CD4-positive, CD25-positive, alpha-beta regulatory T cell (primary cell): ENCODE data around the gene CEP95. TPM values are rescaled to one million over a fixed set of nuclear protein-coding genes. Genes with fewer than 3 reads are reported as not detected.
"Not testable (repeated sequence)": the region's sequence is repeated elsewhere in the genome, so short reads cannot be mapped to it uniquely, and the experiment has no call there.

ENCODE experiments used
- ATAC-seq, 2 donors: fragments of 150-1000 bp; cut with Tn5 transposase; one replicate each; pipeline ENCODE4 v1.10.0; 2021; ENCODE audit warnings: low read depth in 2 of 2, moderate number of reproducible peaks in 2 of 2, moderate library complexity in 1 of 2
- DNase-seq, 3 donors: peaks; one replicate each; pipeline versions ENCODE4 v3.0.0 to v3.0.0-alpha.2; 2012 to 2022; ENCODE audit warnings: mixed read lengths in 1 of 3
- H3K27ac ChIP-seq: one replicate; pipeline ENCODE4 v1.7.0; 2013; ENCODE audit warnings: mild to moderate bottlenecking, low read length; ENCODE audit not compliant: insufficient read depth, poor library complexity, severe bottlenecking
- H3K27me3 ChIP-seq: one replicate; pipeline ENCODE4 v1.7.0; 2013; ENCODE audit warnings: low read length; ENCODE audit not compliant: control insufficient read depth, insufficient read depth
- H3K36me3 ChIP-seq: one replicate; pipeline ENCODE4 v1.7.0; 2013; ENCODE audit warnings: mild to moderate bottlenecking, low read length, moderate library complexity; ENCODE audit not compliant: control insufficient read depth, insufficient read depth
- H3K4me1 ChIP-seq: 2 replicates; pipeline ENCODE4 v1.7.0; 2013; ENCODE audit warnings: mild to moderate bottlenecking, low read length; ENCODE audit not compliant: insufficient read depth, control insufficient read depth, poor library complexity, severe bottlenecking
- H3K4me3 ChIP-seq: one replicate; pipeline ENCODE4 v1.7.0; 2013; ENCODE audit warnings: low read depth, mild to moderate bottlenecking, low read length, moderate library complexity
- H3K9me3 ChIP-seq, 2 experiments: 1 replicate in 1 of 2; 2 replicates in 1 of 2; pipeline ENCODE4 v1.7.0; 2013; ENCODE audit warnings: low read length in 2 of 2, mild to moderate bottlenecking in 1 of 2, moderate library complexity in 1 of 2; ENCODE audit not compliant: control insufficient read depth in 2 of 2
- H3K27ac Mint-ChIP-seq, 3 donors: one replicate each; pipeline ENCODE4 v1.8.0; 2020 to 2022; ENCODE audit warnings: mild to moderate bottlenecking in 3 of 3, mixed read lengths in 3 of 3, moderate library complexity in 2 of 3
- H3K27me3 Mint-ChIP-seq: one replicate; pipeline ENCODE4 v1.8.0; 2022; ENCODE audit warnings: mild to moderate bottlenecking, mixed read lengths
- H3K36me3 Mint-ChIP-seq: one replicate; pipeline ENCODE4 v1.8.0; 2020; ENCODE audit warnings: mixed read lengths
- H3K4me1 Mint-ChIP-seq, 4 donors: one replicate each; pipeline ENCODE4 v1.8.0; 2020 to 2022; ENCODE audit warnings: mixed read lengths in 4 of 4, mild to moderate bottlenecking in 1 of 4
- H3K4me3 Mint-ChIP-seq, 4 donors: one replicate each; pipeline ENCODE4 v1.8.0; 2020 to 2022; ENCODE audit warnings: mild to moderate bottlenecking in 4 of 4, mixed read lengths in 4 of 4, moderate library complexity in 3 of 4
- H3K9me3 Mint-ChIP-seq, 7 donors: one replicate each; pipeline ENCODE4 v1.8.0; 2020 to 2022; ENCODE audit warnings: mixed read lengths in 7 of 7, mild to moderate bottlenecking in 3 of 7, moderate library complexity in 2 of 7
- polyA plus RNA-seq, 4 donors: library from polyadenylated mRNA; unstranded; fragments of 300-500 nt; fragmentation: Illumina TruSeq; gene quantifications; one replicate each; pipeline ENCODE4 v1.2.3, GENCODE V29; 2021
- total RNA-seq: library from RNA; stranded (reverse); gene quantifications from one replicate; pipeline ENCODE4 v1.2.3, GENCODE V29; 2022

Gene CEP95
- total and polyA plus RNA-seq, 5 donors from 2014 or later = 9.2 to 173 (median 11.2) TPM

GRCh38 chr17:64488301-64488700 lies 18.5 kb upstream of the CEP95 start:
- Histone ChIP-seq H3K4me3 (no peak overlapping the region), H3K27me3 (no peaks in the 10 kb centered on the region), H3K9me3 (no peaks in the 10 kb centered on the region), H3K4me1 (peaks cover 4% of the 10 kb centered on the region), H3K36me3 (peaks cover 63% of the 10 kb centered on the region), H3K27ac (no peak overlapping the region)
- H3K36me3 Mint-ChIP-seq = peaks cover 53% of the 10 kb centered on the region
- H3K4me3 Mint-ChIP-seq = no peak overlapping the region
- H3K27me3 Mint-ChIP-seq = no peaks in the 10 kb centered on the region
- peaks cover 5 to 22% (median 9%) of the 10 kb centered on the region in 4 donors for H3K4me1 Mint-ChIP-seq
- no peak for DNase-seq
- ATAC-seq = no peak
- no peak overlapping the region for H3K27ac Mint-ChIP-seq
- no peaks in the 10 kb centered on the region for H3K9me3 Mint-ChIP-seq

GRCh38 chr17:64491034-64491860 lies 15.5 kb upstream of the CEP95 start:
- Mint-ChIP-seq H3K9me3 (no peaks in the 10 kb centered on the region), H3K36me3 (peaks cover 33% of the 10 kb centered on the region), H3K27ac (no peak overlapping the region), H3K4me1 (peaks cover 20 to 44% (median 26%) of the 10 kb centered on the region in 4 donors), H3K4me3 (peak overlapping the region in 1 of 4 donors; percentile 32), H3K27me3 (no peaks in the 10 kb centered on the region)
- peak in 2 of 3 donors; percentile 51 to 76 for DNase-seq
- ATAC-seq = peak in 1 of 2 donors; percentile 67
- no peaks in the 10 kb centered on the region for H3K9me3 ChIP-seq
- no peak overlapping the region for H3K27ac ChIP-seq
- H3K36me3 ChIP-seq = peaks cover 47% of the 10 kb centered on the region
- no peak overlapping the region for H3K4me3 ChIP-seq
- peaks cover 27% of the 10 kb centered on the region for H3K4me1 ChIP-seq
- no peaks in the 10 kb centered on the region for H3K27me3 ChIP-seq

DNA sequence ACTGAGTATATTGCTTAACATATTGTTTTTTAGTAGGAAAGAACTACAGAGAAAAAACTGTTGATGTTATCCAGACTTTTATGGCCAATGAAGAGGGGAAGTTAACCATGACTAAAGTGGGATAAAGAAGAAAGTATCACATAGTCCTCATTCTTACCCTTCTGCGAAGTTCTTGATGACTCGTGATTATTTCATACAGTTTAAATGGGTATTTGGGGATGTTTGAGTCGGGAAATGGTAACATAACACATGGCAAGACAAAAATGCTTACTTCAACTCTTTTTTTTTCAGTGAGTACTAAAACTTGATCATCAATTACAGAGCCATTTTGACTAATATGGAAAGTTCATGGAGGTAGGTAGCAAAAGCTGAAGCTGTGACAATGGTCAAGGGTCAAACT lies 14.8 kb upstream of the CEP95 start:
- Mint-ChIP-seq H3K27me3 (peaks cover 4% of the 10 kb centered on the region), H3K4me3 (peak overlapping the region in 1 of 4 donors; percentile 82), H3K36me3 (peaks cover 30% of the 10 kb centered on the region), H3K9me3 (no peaks in the 10 kb centered on the region), H3K4me1 (peaks cover 20 to 50% (median 32%) of the 10 kb centered on the region in 4 donors), H3K27ac (no peak overlapping the region)
- Histone ChIP-seq H3K4me1 (peaks cover 27% of the 10 kb centered on the region), H3K27me3 (no peaks in the 10 kb centered on the region), H3K36me3 (peaks cover 44% of the 10 kb centered on the region), H3K9me3 (no peaks in the 10 kb centered on the region), H3K27ac (peak overlapping the region; percentile 39), H3K4me3 (no peak overlapping the region)
- DNase-seq = no peak
- no peak for ATAC-seq

DNA sequence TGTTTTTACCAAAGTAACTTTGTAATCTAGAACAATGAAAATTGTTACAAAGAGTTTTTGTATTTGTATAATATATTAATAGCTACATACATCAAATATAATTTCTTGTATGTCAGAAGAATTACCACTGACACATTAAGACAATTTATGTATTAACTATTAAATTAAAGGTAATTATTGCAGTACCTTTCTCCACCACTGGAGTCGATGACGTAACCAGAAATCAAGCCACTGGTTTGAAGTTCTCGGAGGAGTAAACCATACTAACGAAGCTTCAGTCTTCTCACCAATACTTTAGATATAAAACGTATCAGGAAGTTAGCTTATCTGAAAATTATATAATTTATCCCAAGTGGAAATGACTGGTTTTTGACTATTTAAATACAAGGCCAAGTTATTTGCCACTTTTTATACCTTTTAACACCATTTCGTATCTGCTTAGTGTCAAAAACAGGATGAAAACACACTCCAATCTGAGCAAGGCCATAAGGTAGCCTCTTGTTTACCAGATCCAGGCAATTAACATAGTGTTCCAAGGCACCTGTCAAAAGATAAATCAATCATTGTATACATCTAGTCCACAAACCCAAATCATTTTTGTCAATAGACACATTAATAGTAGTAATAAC lies 14.2 kb upstream of the CEP95 start:
- H3K4me1 Mint-ChIP-seq = peaks cover 20 to 55% (median 35%) of the 10 kb centered on the region in 4 donors
- ATAC-seq (no peak), DNase-seq (peak; percentile 36 to 77 (median 65))
- Histone ChIP-seq H3K27me3 (no peaks in the 10 kb centered on the region), H3K36me3 (peaks cover 44% of the 10 kb centered on the region), H3K27ac (peak overlapping the region; percentile 58), H3K9me3 (no peaks in the 10 kb centered on the region), H3K4me1 (peaks cover 31% of the 10 kb centered on the region), H3K4me3 (peak overlapping the region; percentile 51)
- no peaks in the 10 kb centered on the region for H3K9me3 Mint-ChIP-seq
- peaks cover 7% of the 10 kb centered on the region for H3K27me3 Mint-ChIP-seq
- peaks cover 28% of the 10 kb centered on the region for H3K36me3 Mint-ChIP-seq
- peak overlapping the region in 2 of 4 donors; percentile 82 to 88 for H3K4me3 Mint-ChIP-seq
- peak overlapping the region in 2 of 3 donors; percentile 32 to 39 for H3K27ac Mint-ChIP-seq

- no peak for ATAC-seq
- peaks cover 27% of the 10 kb centered on the region for H3K36me3 Mint-ChIP-seq
- H3K4me3 ChIP-seq = peak overlapping the region; percentile 27
- H3K9me3 ChIP-seq = no peaks in the 10 kb centered on the region
- H3K36me3 ChIP-seq = peaks cover 42% of the 10 kb centered on the region
- H3K27ac ChIP-seq = no peak overlapping the region
- no peaks in the 10 kb centered on the region for H3K27me3 ChIP-seq
- H3K4me3 Mint-ChIP-seq = peak overlapping the region; percentile 66 to 80 (median 76)
- no peaks in the 10 kb centered on the region for H3K9me3 Mint-ChIP-seq
- peak overlapping the region in 2 of 3 donors; percentile 8 to 44 for H3K27ac Mint-ChIP-seq
- peaks cover 12% of the 10 kb centered on the region for H3K27me3 Mint-ChIP-seq
- no peak for DNase-seq
- H3K4me1 Mint-ChIP-seq = peaks cover 34 to 68% (median 47%) of the 10 kb centered on the region in 4 donors
- H3K4me1 ChIP-seq = peaks cover 37% of the 10 kb centered on the region
These were observed 12.7 kb upstream of the CEP95 start for GRCh38 chr17:64494121-64494520.

- peaks cover 44 to 79% (median 56%) of the 10 kb centered on the region in 4 donors for H3K4me1 Mint-ChIP-seq
- H3K4me1 ChIP-seq = peaks cover 37% of the 10 kb centered on the region
- not testable (repeated sequence) for H3K9me3 ChIP-seq, H3K27ac ChIP-seq, ATAC-seq, H3K9me3 Mint-ChIP-seq, DNase-seq, H3K27me3 ChIP-seq
- peaks cover 12% of the 10 kb centered on the region for H3K27me3 Mint-ChIP-seq
- peak overlapping the region in 1 of 3 donors; percentile 60 for H3K27ac Mint-ChIP-seq
- peak overlapping the region in 3 of 4 donors; percentile 85 to 100 (median 100) for H3K4me3 Mint-ChIP-seq
- peaks cover 35% of the 10 kb centered on the region for H3K36me3 Mint-ChIP-seq
- peak overlapping the region; percentile 57 for H3K4me3 ChIP-seq
- H3K36me3 ChIP-seq = peaks cover 42% of the 10 kb centered on the region
These were observed 11.5 kb upstream of the CEP95 start for GRCh38 chr17:64495300-64495699.

- Histone ChIP-seq H3K9me3 (no peaks in the 10 kb centered on the region), H3K36me3 (peaks cover 42% of the 10 kb centered on the region), H3K27ac (peak overlapping the region; percentile 91), H3K4me1 (peaks cover 40% of the 10 kb centered on the region), H3K27me3 (no peaks in the 10 kb centered on the region), H3K4me3 (peak overlapping the region; percentile 90)
- DNase-seq = peak in 1 of 3 donors; percentile 34
- H3K4me1 Mint-ChIP-seq = peaks cover 49 to 86% (median 64%) of the 10 kb centered on the region in 4 donors
- H3K27me3 Mint-ChIP-seq = peaks cover 12% of the 10 kb centered on the region
- H3K9me3 Mint-ChIP-seq = no peaks in the 10 kb centered on the region
- peaks cover 40% of the 10 kb centered on the region for H3K36me3 Mint-ChIP-seq
- no peak for ATAC-seq
- H3K27ac Mint-ChIP-seq = peak overlapping the region; percentile 85 to 99 (median 99)
- peak overlapping the region; percentile 88 to 100 (median 99) for H3K4me3 Mint-ChIP-seq
These were observed 10.4 kb upstream of the CEP95 start for GRCh38 chr17:64496348-64496785.
